HG03575 (cell line): ENCODE results near the gene HS3ST5.
"Not testable (repeated sequence)": the region's sequence is repeated elsewhere in the genome, so short reads cannot be mapped to it uniquely, and the experiment has no call there.

ENCODE experiments used
- ATAC-seq: cut with Tn5 transposase; IDR thresholded peaks from one replicate; pipeline ENCODE4 v1.9.1; 2021; ENCODE audit not compliant: unreplicated experiment, insufficient number of reproducible peaks, low FRiP score; ENCODE audit errors: extremely low read depth

The HS3ST5 gene

GRCh38 chr6:114075777-114076176 lies 267.0 kb downstream of the HS3ST5 start:
- ATAC-seq: no peak

GRCh38 chr6:114075300-114075699 lies 267.5 kb downstream of the HS3ST5 start:
- ATAC-seq: no peak

GRCh38 chr6:114068771-114069170 lies 274.1 kb downstream of the HS3ST5 start:
- no peak for ATAC-seq

- ATAC-seq: no peak
Observed at GRCh38 chr6:114068116-114068515, 274.7 kb downstream of the HS3ST5 start.

GRCh38 chr6:114064862-114065261 lies 278.0 kb downstream of the HS3ST5 start:
- no peak for ATAC-seq

- no peak for ATAC-seq
Observed at GRCh38 chr6:114063956-114064355, 278.9 kb downstream of the HS3ST5 start.

- ATAC-seq: no peak
Observed at GRCh38 chr6:114062199-114062598, 280.6 kb downstream of the HS3ST5 start.

GRCh38 chr6:114061741-114062140 lies 281.1 kb downstream of the HS3ST5 start:
- no peak for ATAC-seq

- no peak for ATAC-seq
Observed at GRCh38 chr6:114061116-114061515, 281.7 kb downstream of the HS3ST5 start.

- ATAC-seq: no peak
Observed at GRCh38 chr6:114058435-114058834, 284.4 kb downstream of the HS3ST5 start.

GRCh38 chr6:114055763-114056162 lies 287.1 kb downstream of the HS3ST5 start:
- ATAC-seq: no peak

GRCh38 chr6:114055349-114055748 lies 287.5 kb downstream of the HS3ST5 start:
- ATAC-seq: no peak

- ATAC-seq: no peak
Observed at GRCh38 chr6:114053791-114054190, 289.0 kb downstream of the HS3ST5 start.

GRCh38 chr6:114052141-114052540 lies 290.7 kb downstream of the HS3ST5 start:
- no peak for ATAC-seq

GRCh38 chr6:114051031-114051430 lies 291.8 kb downstream of the HS3ST5 start:
- no peak for ATAC-seq

- ATAC-seq: no peak
Observed at GRCh38 chr6:114049367-114049966, 293.4 kb downstream of the HS3ST5 start.

- ATAC-seq: not testable (repeated sequence)
Observed at GRCh38 chr6:114044566-114044965, 298.3 kb downstream of the HS3ST5 start.

GRCh38 chr6:114042267-114043016 lies 300.4 kb downstream of the HS3ST5 start:
- no peak for ATAC-seq

GRCh38 chr6:114040871-114041270 lies 302.0 kb downstream of the HS3ST5 start:
- no peak for ATAC-seq

GRCh38 chr6:114039841-114040240 lies 303.0 kb downstream of the HS3ST5 start:
- no peak for ATAC-seq

- no peak for ATAC-seq
Observed at GRCh38 chr6:114033606-114034005, 309.2 kb downstream of the HS3ST5 start.
